PC-9 (cell line): ENCODE data around the gene GHRH. TPM values are rescaled to one million over a fixed set of nuclear protein-coding genes. Genes with fewer than 3 reads are reported as not detected.

Experiments used
- Bru-seq: library from RNA; stranded (reverse); fragments of 400-500 nt; gene quantifications from one replicate; lab custom pipeline; 2021; lab: Mats Ljungman, UMichigan
- BruChase-seq, 2 experiments: library from RNA; stranded (reverse); fragments of 400-500 nt; gene quantifications; one replicate each; lab custom pipeline; 2021; lab: Mats Ljungman, UMichigan
- BruUV-seq: library from RNA; stranded (reverse); fragments of 400-500 nt; replicated peaks from 2 replicates; lab custom pipeline; 2021; lab: Mats Ljungman, UMichigan
- CTCF ChIA-PET: fragments of 300-600 bp; sonication (Branson Sonifier 250); formaldehyde crosslinking; loops from one replicate; lab custom pipeline; 2022; ENCODE audit warnings: antibody characterized with exemption; lab: Charles Lee
- POLR2A ChIA-PET: fragments of 300-600 bp; sonication (Branson Sonifier 250); formaldehyde crosslinking; loops from one replicate; lab custom pipeline; 2022; ENCODE audit warnings: antibody characterized with exemption; ENCODE audit not compliant: unreplicated experiment; lab: Charles Lee
- DNase-seq, 2 experiments: peaks; one replicate each; pipeline versions ENCODE4 v3.0.0 to v3.0.0-alpha.2; 2015 to 2022; ENCODE audit warnings: mixed read lengths in 1 of 2
- H2AFZ ChIP-seq: fragments of 200-600 bp; sonication (generic); 2 replicates; pipeline ENCODE4 v1.8.1; 2017; ENCODE audit warnings: antibody characterized with exemption
- H3F3A ChIP-seq: fragments of 200-600 bp; sonication (generic); 2 replicates; pipeline ENCODE4 v1.8.1; 2017; ENCODE audit warnings: antibody characterized with exemption, mild to moderate bottlenecking, low read depth; ENCODE audit not compliant: insufficient read depth
- H3K27ac ChIP-seq: fragments of 200-600 bp; sonication (generic); 2 replicates; pipeline ENCODE4 v1.6.1; 2016; ENCODE audit warnings: mixed run types
- H3K27me3 ChIP-seq: fragments of 200-600 bp; sonication (generic); 2 replicates; pipeline ENCODE4 v1.6.1; 2016; ENCODE audit warnings: low read depth, mixed run types; ENCODE audit not compliant: insufficient read depth
- H3K36me3 ChIP-seq: fragments of 200-600 bp; sonication (generic); 2 replicates; pipeline ENCODE4 v1.6.1; 2016; ENCODE audit warnings: low read depth, mixed run types
- H3K4me1 ChIP-seq: fragments of 200-600 bp; sonication (generic); replicated peaks from 2 replicates; pipeline ENCODE4 v1.6.1; 2016; ENCODE audit warnings: mixed run types; ENCODE audit not compliant: insufficient read depth
- H3K4me2 ChIP-seq: fragments of 200-600 bp; sonication (generic); 2 replicates; pipeline ENCODE4 v1.6.1; 2017; ENCODE audit warnings: mixed run types
- H3K4me3 ChIP-seq: fragments of 200-600 bp; sonication (generic); 2 replicates; pipeline ENCODE4 v1.6.1; 2016; ENCODE audit warnings: mixed run types
- H3K79me2 ChIP-seq: fragments of 200-600 bp; sonication (generic); 2 replicates; pipeline ENCODE4 v1.6.1; 2017; ENCODE audit warnings: low read depth, mixed run types
- H3K9me2 ChIP-seq: fragments of 200-600 bp; sonication (generic); 2 replicates; pipeline ENCODE4 v1.8.1; 2017; ENCODE audit warnings: mild to moderate bottlenecking; ENCODE audit not compliant: insufficient read depth
- H3K9me3 ChIP-seq: fragments of 200-600 bp; sonication (generic); 2 replicates; pipeline ENCODE4 v1.8.1; 2016; ENCODE audit warnings: low read depth; ENCODE audit not compliant: insufficient read depth
- H4K20me1 ChIP-seq: fragments of 200-600 bp; sonication (generic); 2 replicates; pipeline ENCODE4 v1.8.1; 2017; ENCODE audit not compliant: insufficient read depth
- EZH2 ChIP-seq: fragments of 200-600 bp; sonication (generic); IDR thresholded peaks from 2 replicates; pipeline ENCODE4 v1.8.0; 2017; ENCODE audit warnings: antibody characterized with exemption, low read depth
- intact Hi-C: fragments of 100-400 bp; cut with micrococcal nuclease; formaldehyde crosslinking; loops from one replicate; pipeline ENCODE4 v1.10.0; 2022; ENCODE audit not compliant: unreplicated experiment
- long read RNA-seq: library from polyadenylated mRNA; stranded (forward); transcript quantifications from one replicate; pipeline ENCODE4 v2.0.0, GENCODE V29; 2022
- total RNA-seq: library from RNA; stranded (reverse); gene quantifications from 2 replicates; pipeline ENCODE4 v1.2.3, GENCODE V29; 2021
- TF ChIP-seq, protein P1 (sequence below): fragments of 200-600 bp; sonication (generic); conservative IDR thresholded peaks from 2 replicates; pipeline ENCODE4 v1.6.1; 2017; ENCODE audit warnings: mixed run types, antibody characterized with exemption, mild to moderate bottlenecking, moderate library complexity

Gene GHRH, protein sequence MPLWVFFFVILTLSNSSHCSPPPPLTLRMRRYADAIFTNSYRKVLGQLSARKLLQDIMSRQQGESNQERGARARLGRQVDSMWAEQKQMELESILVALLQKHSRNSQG
- total RNA-seq (not detected in 2 replicates), Bru-seq, nascent RNA (not detected), BruChase-seq, experiment 1, labeled RNA remaining after a 2-hour chase (not detected), BruChase-seq, experiment 2, labeled RNA remaining after a 6-hour chase (not detected)
- long read RNA-seq, result 0 reads

GRCh38 chr20:37261714-37262113, at the start of gene GHRH:
Gene GHRH (minus strand): TSS chr20:37261814. CDS start chr20:37256889, 4,925 bp downstream.
- no peaks in the 10 kb centered on the region for H3K9me2 ChIP-seq
- no peaks in the 10 kb centered on the region for H3K36me3 ChIP-seq
- no peak within 1 kb of the TSS for H3K4me3 ChIP-seq
- no peak for DNase-seq
- intact Hi-C loops, result no loop called here
- H3K4me1 ChIP-seq, result no peaks in the 10 kb centered on the region
- peaks cover 3% of the 10 kb centered on the region; the same call in 1 of the 2 replicates for H4K20me1 ChIP-seq
- H3K27ac ChIP-seq, result no peak within 1 kb of the TSS
- no peaks in the 10 kb centered on the region for H3K9me3 ChIP-seq
- CTCF ChIA-PET, result no interaction called here
- no peaks in the 10 kb centered on the region for H3K79me2 ChIP-seq
- H2AFZ ChIP-seq, result no peak within 1 kb of the TSS
- no TSS peak for BruUV-seq
- peaks cover 29% of the 10 kb centered on the region for H3K27me3 ChIP-seq
- POLR2A ChIA-PET, result no interaction called here
- no peak within 1 kb of the TSS for H3K4me2 ChIP-seq
- no peaks in the 10 kb centered on the region for H3F3A ChIP-seq
- TF ChIP-seq, protein P1, sequence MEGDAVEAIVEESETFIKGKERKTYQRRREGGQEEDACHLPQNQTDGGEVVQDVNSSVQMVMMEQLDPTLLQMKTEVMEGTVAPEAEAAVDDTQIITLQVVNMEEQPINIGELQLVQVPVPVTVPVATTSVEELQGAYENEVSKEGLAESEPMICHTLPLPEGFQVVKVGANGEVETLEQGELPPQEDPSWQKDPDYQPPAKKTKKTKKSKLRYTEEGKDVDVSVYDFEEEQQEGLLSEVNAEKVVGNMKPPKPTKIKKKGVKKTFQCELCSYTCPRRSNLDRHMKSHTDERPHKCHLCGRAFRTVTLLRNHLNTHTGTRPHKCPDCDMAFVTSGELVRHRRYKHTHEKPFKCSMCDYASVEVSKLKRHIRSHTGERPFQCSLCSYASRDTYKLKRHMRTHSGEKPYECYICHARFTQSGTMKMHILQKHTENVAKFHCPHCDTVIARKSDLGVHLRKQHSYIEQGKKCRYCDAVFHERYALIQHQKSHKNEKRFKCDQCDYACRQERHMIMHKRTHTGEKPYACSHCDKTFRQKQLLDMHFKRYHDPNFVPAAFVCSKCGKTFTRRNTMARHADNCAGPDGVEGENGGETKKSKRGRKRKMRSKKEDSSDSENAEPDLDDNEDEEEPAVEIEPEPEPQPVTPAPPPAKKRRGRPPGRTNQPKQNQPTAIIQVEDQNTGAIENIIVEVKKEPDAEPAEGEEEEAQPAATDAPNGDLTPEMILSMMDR, result no peak
- TF ChIP-seq EZH2, result no peak

- ChIA-PET CTCF (no interaction called here), POLR2A (no interaction called here)
- Histone ChIP-seq H3K36me3 (no peaks in the 10 kb centered on the region), H3K4me3 (no peak overlapping the region), H3K9me3 (no peaks in the 10 kb centered on the region), H3K4me2 (no peak overlapping the region), H3K9me2 (no peaks in the 10 kb centered on the region), H3K27ac (no peak overlapping the region), H3F3A (no peaks in the 10 kb centered on the region), H3K4me1 (no peaks in the 10 kb centered on the region), H4K20me1 (no peaks in the 10 kb centered on the region; the same call in 1 of the 2 replicates), H3K27me3 (no peaks in the 10 kb centered on the region), H2AFZ (no peak overlapping the region), H3K79me2 (no peaks in the 10 kb centered on the region)
- DNase-seq, result no peak
- TF ChIP-seq EZH2, result no peak
- TF ChIP-seq, protein P1, result no peak
- intact Hi-C loops, result no loop called here
- BruUV-seq, result no TSS peak
These were observed 49.3 kb upstream of the GHRH start for GRCh38 chr20:37310951-37311350.

GRCh38 chr20:37309936-37310590, 48.4 kb upstream of the GHRH start:
- TF ChIP-seq, protein P1, result no peak
- no peak for TF ChIP-seq EZH2
- BruUV-seq, result no TSS peak
- DNase-seq, result no peak
- H3K79me2 ChIP-seq, result no peaks in the 10 kb centered on the region
- H3K27ac ChIP-seq, result no peak overlapping the region
- H3K9me3 ChIP-seq, result no peaks in the 10 kb centered on the region
- H3K4me2 ChIP-seq, result no peak overlapping the region
- ChIA-PET POLR2A (no interaction called here), CTCF (no interaction called here)
- no peak overlapping the region for H2AFZ ChIP-seq
- intact Hi-C loops, result no loop called here
- no peaks in the 10 kb centered on the region for H3K36me3 ChIP-seq
- no peak overlapping the region for H3K4me3 ChIP-seq
- no peaks in the 10 kb centered on the region for H3K27me3 ChIP-seq
- H3K9me2 ChIP-seq, result no peaks in the 10 kb centered on the region
- H3F3A ChIP-seq, result no peaks in the 10 kb centered on the region
- no peaks in the 10 kb centered on the region for H3K4me1 ChIP-seq
- H4K20me1 ChIP-seq, result no peaks in the 10 kb centered on the region; the same call in 1 of the 2 replicates
